Left kidney (tissue), 2 donors: ENCODE measurements around the gene HELZ. TPM values are rescaled to one million over a fixed set of nuclear protein-coding genes. Genes with fewer than 3 reads are reported as not detected.

Experiments
- DNase-seq: peaks from one replicate; pipeline ENCODE4 v3.0.0-alpha.2; 2013
- polyA plus RNA-seq: library from polyadenylated mRNA; unstranded; fragments of 120-200 nt; gene quantifications from one replicate; pipeline ENCODE4 v1.2.1, GENCODE V29; 2013; ENCODE audit not compliant: insufficient read length

Gene HELZ
- polyA plus RNA-seq, 1 donor, result 40.5 TPM

GRCh38 chr17:67196422-67196821 is 48.6 kb downstream of the HELZ start:
- no peak for DNase-seq

- DNase-seq, result no peak
Observed at GRCh38 chr17:67194134-67194533, 50.9 kb downstream of the HELZ start.

GRCh38 chr17:67187927-67188326 is 57.1 kb downstream of the HELZ start:
- DNase-seq, result no peak

- DNase-seq, result no peak
Observed at GRCh38 chr17:67186782-67187181, 58.2 kb downstream of the HELZ start.

- DNase-seq, result no peak
Observed at GRCh38 chr17:67183531-67183930, 61.5 kb downstream of the HELZ start.

GRCh38 chr17:67181825-67182224 is 63.2 kb downstream of the HELZ start:
- no peak for DNase-seq

GRCh38 chr17:67180275-67180674 is 64.7 kb downstream of the HELZ start:
- DNase-seq, result no peak

GRCh38 chr17:67178555-67178954 is 66.4 kb downstream of the HELZ start:
- no peak for DNase-seq

GRCh38 chr17:67177732-67178131 is 67.3 kb downstream of the HELZ start:
- no peak for DNase-seq

- no peak for DNase-seq
Observed at GRCh38 chr17:67174190-67174589, 70.8 kb downstream of the HELZ start.

GRCh38 chr17:67171560-67171959 is 73.4 kb downstream of the HELZ start:
- no peak for DNase-seq

GRCh38 chr17:67168496-67168895 is 76.5 kb downstream of the HELZ start:
- no peak for DNase-seq

GRCh38 chr17:67165201-67165600 is 79.8 kb downstream of the HELZ start:
- no peak for DNase-seq

GRCh38 chr17:67164302-67164701 is 80.7 kb downstream of the HELZ start:
- DNase-seq, result no peak

- DNase-seq, result no peak
Observed at GRCh38 chr17:67162771-67163170, 82.2 kb downstream of the HELZ start.

- no peak for DNase-seq
Observed at GRCh38 chr17:67161573-67161972, 83.4 kb downstream of the HELZ start.

- DNase-seq, result no peak
Observed at GRCh38 chr17:67160791-67161190, 84.2 kb downstream of the HELZ start.

GRCh38 chr17:67157732-67158639 is 87.0 kb downstream of the HELZ start:
- peak; percentile 10 for DNase-seq

- no peak for DNase-seq
Observed at GRCh38 chr17:67156269-67157199, 88.5 kb downstream of the HELZ start.

- DNase-seq, result no peak
Observed at GRCh38 chr17:67152824-67153223, 92.2 kb downstream of the HELZ start.

GRCh38 chr17:67151717-67152116 is 93.3 kb downstream of the HELZ start:
- no peak for DNase-seq

GRCh38 chr17:67150826-67151225 is 94.2 kb downstream of the HELZ start:
- no peak for DNase-seq

- DNase-seq, result no peak
Observed at GRCh38 chr17:67148352-67148751, 96.6 kb downstream of the HELZ start.
